SK-N-SH (cell line): Measurements from ENCODE around the gene ZHX3. TPM values are rescaled to one million over a fixed set of nuclear protein-coding genes. Genes with fewer than 3 reads are reported as not detected.

Experiments used
- CTCF ChIA-PET: fragments of 300-600, 350-600 bp; formaldehyde crosslinking; extraction: SDS; loops from one replicate; lab custom pipeline; 2021; lab: Yijun Ruan, JAX
- POLR2A ChIA-PET: fragments of 350-600 bp; sonication (Branson Sonifier 250); formaldehyde crosslinking; extraction: SDS; loops from one replicate; lab custom pipeline; 2020; ENCODE audit warnings: antibody characterized with exemption, inconsistent platforms; lab: Yijun Ruan, JAX
- DNase-seq: peaks from one replicate; pipeline ENCODE4 v3.0.0; 2012
- H2AFZ ChIP-seq: fragments of 200-600 bp; sonication (generic); 2 replicates; pipeline ENCODE4 v1.8.1; 2016; ENCODE audit warnings: antibody characterized with exemption, mild to moderate bottlenecking, low read depth
- H3F3A ChIP-seq: fragments of 200-600 bp; sonication (generic); replicated peaks from 2 replicates; pipeline ENCODE3; 2016; ENCODE audit warnings: antibody characterized with exemption, mild to moderate bottlenecking; ENCODE audit not compliant: insufficient read depth
- H3K27ac ChIP-seq, 2 experiments: fragments of 200-500 bp in 1 of 2; fragments of 200-600 bp in 1 of 2; sonication (Bioruptor generic) in 1 of 2; sonication (generic), shearing (Covaris generic) in 1 of 2; 2 replicates each; pipeline versions ENCODE4 v1.5.1 to v1.6.1; 2014 to 2016; ENCODE audit warnings: low read depth in 2 of 2, inconsistent platforms in 1 of 2, low read length in 1 of 2, mild to moderate bottlenecking in 1 of 2, mixed read lengths in 1 of 2
- H3K27me3 ChIP-seq: fragments of 200-600 bp; sonication (generic), shearing (Covaris generic); 2 replicates; pipeline ENCODE4 v1.6.1; 2016; ENCODE audit warnings: mixed run types; ENCODE audit not compliant: insufficient read depth
- H3K36me3 ChIP-seq, 2 experiments: fragments of 200-500 bp in 1 of 2; fragments of 200-600 bp in 1 of 2; sonication (Bioruptor generic) in 1 of 2; sonication (generic) in 1 of 2; replicated peaks in 1 of 2; 2 replicates each; pipeline versions ENCODE3 to v1.5.1; 2014 to 2016; ENCODE audit warnings: low read length in 1 of 2, mild to moderate bottlenecking in 1 of 2; ENCODE audit not compliant: insufficient read depth in 2 of 2, control insufficient read depth in 1 of 2
- H3K4me1 ChIP-seq, 2 experiments: fragments of 200-500 bp in 1 of 2; fragments of 200-600 bp in 1 of 2; sonication (Bioruptor generic) in 1 of 2; sonication (generic), shearing (Covaris generic) in 1 of 2; 2 replicates each; pipeline versions ENCODE4 v1.5.1 to v1.6.1; 2014 to 2016; ENCODE audit warnings: low read depth in 1 of 2, low read length in 1 of 2, mixed run types in 1 of 2; ENCODE audit not compliant: insufficient read depth in 2 of 2, control insufficient read depth in 1 of 2
- H3K4me2 ChIP-seq: fragments of 200-600 bp; sonication (generic), shearing (Covaris generic); 2 replicates; pipeline ENCODE4 v1.6.1; 2017; ENCODE audit warnings: mixed run types
- H3K4me3 ChIP-seq, 2 experiments: fragments of 200-500 bp in 1 of 2; fragments of 200-600 bp in 1 of 2; sonication (Bioruptor generic) in 1 of 2; sonication (generic), shearing (Covaris generic) in 1 of 2; 2 replicates each; pipeline versions ENCODE4 v1.5.1 to v1.8.1; 2014 to 2016; ENCODE audit warnings: low read depth in 2 of 2, inconsistent platforms in 1 of 2, low read length in 1 of 2, mild to moderate bottlenecking in 1 of 2, mixed read lengths in 1 of 2, moderate library complexity in 1 of 2
- H3K79me2 ChIP-seq: fragments of 200-600 bp; sonication (generic); 2 replicates; pipeline ENCODE4 v1.8.1; 2017; ENCODE audit warnings: mild to moderate bottlenecking; ENCODE audit not compliant: insufficient read depth
- H3K9ac ChIP-seq: fragments of 200-600 bp; sonication (generic); 2 replicates; pipeline ENCODE4 v1.6.1; 2017; ENCODE audit warnings: mixed run types
- H3K9me2 ChIP-seq: fragments of 200-600 bp; sonication (generic); 2 replicates; pipeline ENCODE4 v1.6.1; 2017; ENCODE audit warnings: mixed run types
- H3K9me3 ChIP-seq: fragments of 200-600 bp; sonication (generic); 2 replicates; pipeline ENCODE4 v1.6.1; 2017; ENCODE audit warnings: mixed run types, mild to moderate bottlenecking, moderate library complexity
- H4K20me1 ChIP-seq: fragments of 200-600 bp; sonication (generic); 2 replicates; pipeline ENCODE4 v1.6.1; 2017; ENCODE audit warnings: mild to moderate bottlenecking, mixed run types; ENCODE audit not compliant: insufficient read depth
- CHD2 ChIP-seq: fragments of 150-350 bp; IDR thresholded peaks from 2 replicates; pipeline ENCODE4 v1.6.1; 2018; ENCODE audit warnings: low read length; ENCODE audit not compliant: partially characterized antibody
- ELF1 ChIP-seq: IDR thresholded peaks from 2 replicates; pipeline ENCODE4 v1.4.0; 2012
- EZH2phosphoT487 ChIP-seq: fragments of 200-600 bp; sonication (generic); IDR thresholded peaks from 2 replicates; pipeline ENCODE4 v1.6.1; 2017; ENCODE audit warnings: low read depth, mixed run types, mild to moderate bottlenecking, antibody characterized with exemption, moderate library complexity, borderline replicate concordance
- FOSL2 ChIP-seq: IDR thresholded peaks from 2 replicates; pipeline ENCODE4 v1.4.0; 2012; ENCODE audit warnings: low read depth, mild to moderate bottlenecking, moderate library complexity, borderline replicate concordance
- FOXJ3 ChIP-seq: sonication (generic); formaldehyde crosslinking; IDR thresholded peaks from 2 replicates; pipeline ENCODE4 v1.5.1; 2020; ENCODE audit warnings: mild to moderate bottlenecking, missing genetic modification reagents
- FOXM1 ChIP-seq: IDR thresholded peaks from 2 replicates; pipeline ENCODE4 v1.4.0; 2012; ENCODE audit warnings: low read depth, mild to moderate bottlenecking
- GABPA ChIP-seq: IDR thresholded peaks from 2 replicates; pipeline ENCODE4 v1.4.0; 2012; ENCODE audit warnings: low read depth, mild to moderate bottlenecking
- JUND ChIP-seq: IDR thresholded peaks from 2 replicates; pipeline ENCODE4 v1.4.0; 2012
- MAX ChIP-seq: IDR thresholded peaks from 2 replicates; pipeline ENCODE4 v1.4.0; 2012; ENCODE audit warnings: low read depth
- MEF2A ChIP-seq: IDR thresholded peaks from 2 replicates; pipeline ENCODE4 v1.4.0; 2012; ENCODE audit warnings: low read depth, borderline replicate concordance
- MXI1 ChIP-seq: IDR thresholded peaks from 2 replicates; pipeline ENCODE4 v1.6.1; 2012; ENCODE audit warnings: mild to moderate bottlenecking, low read depth, low read length, improper control_type of control experiment
- NFIC ChIP-seq: IDR thresholded peaks from 2 replicates; pipeline ENCODE4 v1.4.0; 2012; ENCODE audit warnings: borderline replicate concordance
- POLR2AphosphoS5 ChIP-seq: IDR thresholded peaks from 2 replicates; pipeline ENCODE4 v1.6.1; 2012; ENCODE audit warnings: low read depth, low read length
- SMC3 ChIP-seq: IDR thresholded peaks from 2 replicates; pipeline ENCODE4 v1.6.1; 2012; ENCODE audit warnings: low read depth, low read length, improper control_type of control experiment
- TAF1 ChIP-seq: IDR thresholded peaks from 2 replicates; pipeline ENCODE4 v1.6.1; 2012; ENCODE audit warnings: low read depth, mild to moderate bottlenecking, low read length, moderate library complexity, borderline replicate concordance
- TEAD4 ChIP-seq: IDR thresholded peaks from 2 replicates; pipeline ENCODE4 v1.4.0; 2012; ENCODE audit warnings: mild to moderate bottlenecking, borderline replicate concordance; ENCODE audit not compliant: insufficient read depth
- YY1 ChIP-seq: IDR thresholded peaks from 2 replicates; pipeline ENCODE4 v1.4.0; 2012; ENCODE audit warnings: low read depth, mild to moderate bottlenecking
- WGBS: methylation state at CpG from one replicate; pipeline ENCODE4 v1.1.6; 2017; ENCODE audit warnings: low lambda C conversion rate; 5-methylcytosine and 5-hydroxymethylcytosine counted together
- polyA plus RNA-seq, 3 experiments: library from polyadenylated mRNA; depleted of rRNA; stranded (reverse); fragments of >200 nt; gene quantifications; 2 replicates each; pipeline ENCODE4 v1.2.3, GENCODE V29; 2012
- TF ChIP-seq, protein P1 (sequence below): fragments of 150-350 bp; IDR thresholded peaks from 2 replicates; pipeline ENCODE4 v1.6.1; 2017; ENCODE audit warnings: antibody characterized with exemption, low read length, low read depth, borderline replicate concordance
- TF ChIP-seq, protein P2 (sequence below): IDR thresholded peaks from 2 replicates; pipeline ENCODE4 v1.6.1; 2012; ENCODE audit warnings: mild to moderate bottlenecking, low read depth, low read length, moderate library complexity
- TF ChIP-seq, protein P3 (sequence below): fragments of 150-350 bp; IDR thresholded peaks from 2 replicates; pipeline ENCODE4 v1.6.1; 2016; ENCODE audit warnings: mild to moderate bottlenecking, low read depth, low read length
- TF ChIP-seq, protein P4 (sequence below): IDR thresholded peaks from 2 replicates; pipeline ENCODE4 v1.4.0; 2012; ENCODE audit warnings: low read depth, borderline replicate concordance

Gene ZHX3
- polyA plus RNA-seq, 1 of the 3 experiments (the other 2 are of a cell fraction): 6.0 TPM

GRCh38 chr20:41134362-41135186, 183.0 kb downstream of the ZHX3 start (continued):
- TF ChIP-seq, protein P1, sequence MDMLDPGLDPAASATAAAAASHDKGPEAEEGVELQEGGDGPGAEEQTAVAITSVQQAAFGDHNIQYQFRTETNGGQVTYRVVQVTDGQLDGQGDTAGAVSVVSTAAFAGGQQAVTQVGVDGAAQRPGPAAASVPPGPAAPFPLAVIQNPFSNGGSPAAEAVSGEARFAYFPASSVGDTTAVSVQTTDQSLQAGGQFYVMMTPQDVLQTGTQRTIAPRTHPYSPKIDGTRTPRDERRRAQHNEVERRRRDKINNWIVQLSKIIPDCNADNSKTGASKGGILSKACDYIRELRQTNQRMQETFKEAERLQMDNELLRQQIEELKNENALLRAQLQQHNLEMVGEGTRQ: no peak

GRCh38 chr20:41133709-41134361, 183.7 kb downstream of the ZHX3 start:
- WGBS: 100% methylated on average over 4 of the region's 7 CpGs
- H4K20me1 ChIP-seq: peaks cover 7% of the 10 kb centered on the region
- no peak overlapping the region for H2AFZ ChIP-seq
- H3K9ac ChIP-seq: no peak overlapping the region
- no peak for DNase-seq
- H3K4me1 ChIP-seq: peaks cover 0 to 11% of the 10 kb centered on the region in 2 experiments; a peak in 1 of 4 replicates
- CTCF ChIA-PET: interaction anchor here (0.6 to 1.8 kb wide), 4 partner anchors 9 to 127 kb away, joined by 3 to 7 read pairs (median 4); no protein-coding TSS in a partner anchor
- H3K36me3 ChIP-seq: peaks cover 0 to 5% of the 10 kb centered on the region in 2 experiments
- H3K27me3 ChIP-seq: no peaks in the 10 kb centered on the region
- no peak overlapping the region for H3K4me2 ChIP-seq
- TF ChIP-seq MEF2A: no peak
- TF ChIP-seq GABPA: no peak
- no peak for TF ChIP-seq FOSL2
- TF ChIP-seq SMC3: no peak
- no peak for TF ChIP-seq TAF1
- TF ChIP-seq EZH2phosphoT487: no peak
- no peak for TF ChIP-seq MXI1
- TF ChIP-seq, protein P2, sequence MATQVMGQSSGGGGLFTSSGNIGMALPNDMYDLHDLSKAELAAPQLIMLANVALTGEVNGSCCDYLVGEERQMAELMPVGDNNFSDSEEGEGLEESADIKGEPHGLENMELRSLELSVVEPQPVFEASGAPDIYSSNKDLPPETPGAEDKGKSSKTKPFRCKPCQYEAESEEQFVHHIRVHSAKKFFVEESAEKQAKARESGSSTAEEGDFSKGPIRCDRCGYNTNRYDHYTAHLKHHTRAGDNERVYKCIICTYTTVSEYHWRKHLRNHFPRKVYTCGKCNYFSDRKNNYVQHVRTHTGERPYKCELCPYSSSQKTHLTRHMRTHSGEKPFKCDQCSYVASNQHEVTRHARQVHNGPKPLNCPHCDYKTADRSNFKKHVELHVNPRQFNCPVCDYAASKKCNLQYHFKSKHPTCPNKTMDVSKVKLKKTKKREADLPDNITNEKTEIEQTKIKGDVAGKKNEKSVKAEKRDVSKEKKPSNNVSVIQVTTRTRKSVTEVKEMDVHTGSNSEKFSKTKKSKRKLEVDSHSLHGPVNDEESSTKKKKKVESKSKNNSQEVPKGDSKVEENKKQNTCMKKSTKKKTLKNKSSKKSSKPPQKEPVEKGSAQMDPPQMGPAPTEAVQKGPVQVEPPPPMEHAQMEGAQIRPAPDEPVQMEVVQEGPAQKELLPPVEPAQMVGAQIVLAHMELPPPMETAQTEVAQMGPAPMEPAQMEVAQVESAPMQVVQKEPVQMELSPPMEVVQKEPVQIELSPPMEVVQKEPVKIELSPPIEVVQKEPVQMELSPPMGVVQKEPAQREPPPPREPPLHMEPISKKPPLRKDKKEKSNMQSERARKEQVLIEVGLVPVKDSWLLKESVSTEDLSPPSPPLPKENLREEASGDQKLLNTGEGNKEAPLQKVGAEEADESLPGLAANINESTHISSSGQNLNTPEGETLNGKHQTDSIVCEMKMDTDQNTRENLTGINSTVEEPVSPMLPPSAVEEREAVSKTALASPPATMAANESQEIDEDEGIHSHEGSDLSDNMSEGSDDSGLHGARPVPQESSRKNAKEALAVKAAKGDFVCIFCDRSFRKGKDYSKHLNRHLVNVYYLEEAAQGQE: no peak
- no peak for TF ChIP-seq FOXJ3 (CRISPR knock-in tag)
- no peak for TF ChIP-seq CHD2
- no peak for TF ChIP-seq FOXM1
- TF ChIP-seq ELF1: no peak
- TF ChIP-seq JUND: no peak
- TF ChIP-seq, protein P3, sequence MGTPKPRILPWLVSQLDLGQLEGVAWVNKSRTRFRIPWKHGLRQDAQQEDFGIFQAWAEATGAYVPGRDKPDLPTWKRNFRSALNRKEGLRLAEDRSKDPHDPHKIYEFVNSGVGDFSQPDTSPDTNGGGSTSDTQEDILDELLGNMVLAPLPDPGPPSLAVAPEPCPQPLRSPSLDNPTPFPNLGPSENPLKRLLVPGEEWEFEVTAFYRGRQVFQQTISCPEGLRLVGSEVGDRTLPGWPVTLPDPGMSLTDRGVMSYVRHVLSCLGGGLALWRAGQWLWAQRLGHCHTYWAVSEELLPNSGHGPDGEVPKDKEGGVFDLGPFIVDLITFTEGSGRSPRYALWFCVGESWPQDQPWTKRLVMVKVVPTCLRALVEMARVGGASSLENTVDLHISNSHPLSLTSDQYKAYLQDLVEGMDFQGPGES: no peak
- TF ChIP-seq, protein P4, sequence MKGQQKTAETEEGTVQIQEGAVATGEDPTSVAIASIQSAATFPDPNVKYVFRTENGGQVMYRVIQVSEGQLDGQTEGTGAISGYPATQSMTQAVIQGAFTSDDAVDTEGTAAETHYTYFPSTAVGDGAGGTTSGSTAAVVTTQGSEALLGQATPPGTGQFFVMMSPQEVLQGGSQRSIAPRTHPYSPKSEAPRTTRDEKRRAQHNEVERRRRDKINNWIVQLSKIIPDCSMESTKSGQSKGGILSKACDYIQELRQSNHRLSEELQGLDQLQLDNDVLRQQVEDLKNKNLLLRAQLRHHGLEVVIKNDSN: no peak
- TF ChIP-seq TEAD4: no peak
- no peak for TF ChIP-seq POLR2AphosphoS5
- no peak for TF ChIP-seq NFIC
- no peak for TF ChIP-seq MAX
- TF ChIP-seq YY1: no peak
- H3K27ac ChIP-seq: no peak overlapping the region
- H3K9me3 ChIP-seq: no peaks in the 10 kb centered on the region
- peaks cover 15% of the 10 kb centered on the region for H3K79me2 ChIP-seq
- POLR2A ChIA-PET: no interaction called here
- no peak overlapping the region for H3K4me3 ChIP-seq
- H3F3A ChIP-seq: peaks cover 19% of the 10 kb centered on the region
- H3K9me2 ChIP-seq: no peaks in the 10 kb centered on the region
